Common myeloid progenitor, CD34-positive (primary cell): ENCODE results near the gene SLIT3.

ENCODE experiments used
- CTCF ChIA-PET: fragments of 350-600 bp; sonication (Branson Sonifier 250); formaldehyde crosslinking; loops from one replicate; lab custom pipeline; 2021; ENCODE audit warnings: antibody characterized with exemption; lab: Charles Lee
- POLR2A ChIA-PET: fragments of 350-600 bp; sonication (Branson Sonifier 250); formaldehyde crosslinking; loops from one replicate; lab custom pipeline; 2021; ENCODE audit warnings: antibody characterized with exemption; lab: Charles Lee
- DNase-seq, 3 donors: peaks; one replicate each; pipeline versions ENCODE4 v3.0.0 to v3.0.0-alpha.2; 2013
- H3K27ac ChIP-seq, 2 experiments: 1 replicate in 1 of 2; 2 replicates in 1 of 2; pipeline ENCODE4 v1.7.0; 2013; ENCODE audit warnings: inconsistent platforms in 2 of 2, low read length in 2 of 2, mild to moderate bottlenecking in 2 of 2, low read depth in 1 of 2, moderate library complexity in 1 of 2; ENCODE audit not compliant: severe bottlenecking in 2 of 2, insufficient read depth in 1 of 2, poor library complexity in 1 of 2
- H3K27me3 ChIP-seq, 5 experiments: replicated peaks in 2 of 5; 1 replicate in 3 of 5; 2 replicates in 2 of 5; pipeline versions ENCODE4 v1.6.1 to v1.7.0; 2013; ENCODE audit warnings: low read length in 4 of 5, mild to moderate bottlenecking in 2 of 5, moderate library complexity in 2 of 5, inconsistent platforms in 1 of 5; ENCODE audit not compliant: insufficient read depth in 5 of 5, control insufficient read depth in 4 of 5
- H3K36me3 ChIP-seq, 4 experiments: 1 replicate in 2 of 4; 2 replicates in 2 of 4; pipeline versions ENCODE4 v1.6.1 to v1.7.0; 2013; ENCODE audit warnings: low read length in 3 of 4, control low read depth in 1 of 4, mild to moderate bottlenecking in 1 of 4; ENCODE audit not compliant: control insufficient read depth in 4 of 4, insufficient read depth in 4 of 4
- H3K4me1 ChIP-seq, 4 experiments: 1 replicate in 3 of 4; 2 replicates in 1 of 4; pipeline versions ENCODE4 v1.6.1 to v1.7.1; 2013; ENCODE audit warnings: low read length in 3 of 4, mild to moderate bottlenecking in 3 of 4, control low read depth in 1 of 4, inconsistent platforms in 1 of 4, moderate library complexity in 1 of 4; ENCODE audit not compliant: control insufficient read depth in 4 of 4, insufficient read depth in 4 of 4; ENCODE audit errors: control extremely low read depth in 1 of 4
- H3K4me3 ChIP-seq, 7 experiments: 1 replicate in 4 of 7; 2 replicates in 3 of 7; pipeline versions ENCODE4 v1.5.1 to v1.7.0; 2013; ENCODE audit warnings: mild to moderate bottlenecking in 7 of 7, low read length in 6 of 7, moderate library complexity in 6 of 7, inconsistent platforms in 2 of 7, low read depth in 2 of 7, control low read depth in 1 of 7; ENCODE audit not compliant: insufficient read depth in 4 of 7, control insufficient read depth in 1 of 7; ENCODE audit errors: extremely low read depth in 1 of 7
- H3K9me3 ChIP-seq, 5 experiments: 1 replicate in 4 of 5; 2 replicates in 1 of 5; pipeline versions ENCODE4 v1.6.1 to v1.7.1; 2013; ENCODE audit warnings: low read length in 4 of 5, mild to moderate bottlenecking in 2 of 5, inconsistent platforms in 1 of 5, low read depth in 1 of 5, moderate library complexity in 1 of 5; ENCODE audit not compliant: control insufficient read depth in 4 of 5, insufficient read depth in 2 of 5; ENCODE audit errors: control extremely low read depth in 1 of 5
- WGBS: methylation state at CpG from one replicate; pipeline ENCODE4 v1.1.5; 2013; ENCODE audit not compliant: insufficient coverage; 5-methylcytosine and 5-hydroxymethylcytosine counted together

SLIT3 gene

GRCh38 chr5:168786147-168786546 lies 514.8 kb downstream of the SLIT3 start:
- Histone ChIP-seq H3K27ac (no peak overlapping the region), H3K9me3 (no peaks in the 10 kb centered on the region), H3K4me1 (peaks cover 0 to 12% (median 0%) of the 10 kb centered on the region in 4 experiments), H3K27me3 (no peaks in the 10 kb centered on the region), H3K4me3 (no peak overlapping the region), H3K36me3 (no peaks in the 10 kb centered on the region)
- 73% methylated on average over 2 of the region's 3 CpGs for WGBS
- no peak for DNase-seq
- ChIA-PET POLR2A (no interaction called here), CTCF (no interaction called here)

- POLR2A ChIA-PET = no interaction called here
- no peaks in the 10 kb centered on the region for H3K4me1 ChIP-seq
- DNase-seq = peak in 2 of 3 donors; percentile 15 to 25
- H3K9me3 ChIP-seq = no peaks in the 10 kb centered on the region
- no peak overlapping the region for H3K27ac ChIP-seq
- 100% methylated on average over 3 of the region's 4 CpGs for WGBS
- no peak overlapping the region for H3K4me3 ChIP-seq
- no peaks in the 10 kb centered on the region for H3K36me3 ChIP-seq
- no peaks in the 10 kb centered on the region for H3K27me3 ChIP-seq
- CTCF ChIA-PET = no interaction called here
Measured at GRCh38 chr5:168784454-168784853, 516.5 kb downstream of the SLIT3 start.

- H3K9me3 ChIP-seq = no peaks in the 10 kb centered on the region
- no peaks in the 10 kb centered on the region for H3K27me3 ChIP-seq
- no peak overlapping the region for H3K27ac ChIP-seq
- ChIA-PET POLR2A (no interaction called here), CTCF (no interaction called here)
- H3K4me1 ChIP-seq = no peaks in the 10 kb centered on the region
- H3K4me3 ChIP-seq = no peak overlapping the region
- 79% methylated on average over 8 of the region's 10 CpGs for WGBS
- H3K36me3 ChIP-seq = no peaks in the 10 kb centered on the region
- no peak for DNase-seq
Measured at GRCh38 chr5:168781941-168782571, 518.9 kb downstream of the SLIT3 start.

- WGBS = 82% methylated on average over 1 of the region's 3 CpGs
- CTCF ChIA-PET = no interaction called here
- POLR2A ChIA-PET = no interaction called here
Measured at GRCh38 chr5:168780888-168781287, 520.1 kb downstream of the SLIT3 start.

GRCh38 chr5:168779333-168779732 lies 521.6 kb downstream of the SLIT3 start:
- H3K36me3 ChIP-seq = no peaks in the 10 kb centered on the region
- ChIA-PET CTCF (interaction anchor here (1.4 kb wide), 1 partner anchor 12 kb away, joined by 3 read pairs; no protein-coding TSS in a partner anchor), POLR2A (no interaction called here)
- H3K9me3 ChIP-seq = no peaks in the 10 kb centered on the region
- H3K4me3 ChIP-seq = no peak overlapping the region
- DNase-seq = no peak
- no peaks in the 10 kb centered on the region for H3K27me3 ChIP-seq
- H3K4me1 ChIP-seq = no peaks in the 10 kb centered on the region
- WGBS = 96% methylated on average over 2 of the region's 3 CpGs
- no peak overlapping the region for H3K27ac ChIP-seq

More at GRCh38 chr5:168780888-168781287, 520.1 kb downstream of the SLIT3 start:
- Histone ChIP-seq H3K27ac (no peak overlapping the region), H3K9me3 (no peaks in the 10 kb centered on the region), H3K27me3 (no peaks in the 10 kb centered on the region), H3K4me3 (no peak overlapping the region), H3K4me1 (no peaks in the 10 kb centered on the region), H3K36me3 (no peaks in the 10 kb centered on the region)
- DNase-seq = no peak

GRCh38 chr5:168778536-168778935 lies 522.4 kb downstream of the SLIT3 start:
- no peak overlapping the region for H3K4me3 ChIP-seq
- 97% methylated on average over 10 of the region's 10 CpGs for WGBS
- H3K27ac ChIP-seq = no peak overlapping the region
- no peaks in the 10 kb centered on the region for H3K27me3 ChIP-seq
- H3K36me3 ChIP-seq = no peaks in the 10 kb centered on the region
- DNase-seq = no peak
- ChIA-PET CTCF (no interaction called here), POLR2A (no interaction called here)
- H3K4me1 ChIP-seq = no peaks in the 10 kb centered on the region
- no peaks in the 10 kb centered on the region for H3K9me3 ChIP-seq

GRCh38 chr5:168777651-168778050 lies 523.3 kb downstream of the SLIT3 start:
- DNase-seq = no peak
- no peaks in the 10 kb centered on the region for H3K9me3 ChIP-seq
- ChIA-PET POLR2A (no interaction called here), CTCF (interaction anchor here (0.8 kb wide), 1 partner anchor 12 kb away, joined by 3 read pairs; no protein-coding TSS in a partner anchor)
- no peak overlapping the region for H3K27ac ChIP-seq
- no peaks in the 10 kb centered on the region for H3K4me1 ChIP-seq
- H3K36me3 ChIP-seq = no peaks in the 10 kb centered on the region
- no peaks in the 10 kb centered on the region for H3K27me3 ChIP-seq
- WGBS = 100% methylated on average over 1 of the region's 2 CpGs
- no peak overlapping the region for H3K4me3 ChIP-seq
